Vagina (tissue), 2 donors: ENCODE measurements around the gene EML6.

Source experiments
- CTCF ChIP-seq, 3 experiments: fragments of 450-650 bp in 2 of 3; fragments of 200-600 bp in 1 of 3; sonication (generic) in 1 of 3; IDR thresholded peaks; one replicate each; pipeline ENCODE4 v1.5.1; 2017 to 2019; ENCODE audit warnings: antibody characterized with exemption in 3 of 3, mild to moderate bottlenecking in 2 of 3, moderate library complexity in 2 of 3
- POLR2A ChIP-seq, 2 donors: fragments of 450-650 bp; IDR thresholded peaks; one replicate each; pipeline ENCODE4 v1.6.1; 2017; ENCODE audit warnings: antibody characterized with exemption in 2 of 2, mild to moderate bottlenecking in 2 of 2, moderate library complexity in 2 of 2

DNA sequence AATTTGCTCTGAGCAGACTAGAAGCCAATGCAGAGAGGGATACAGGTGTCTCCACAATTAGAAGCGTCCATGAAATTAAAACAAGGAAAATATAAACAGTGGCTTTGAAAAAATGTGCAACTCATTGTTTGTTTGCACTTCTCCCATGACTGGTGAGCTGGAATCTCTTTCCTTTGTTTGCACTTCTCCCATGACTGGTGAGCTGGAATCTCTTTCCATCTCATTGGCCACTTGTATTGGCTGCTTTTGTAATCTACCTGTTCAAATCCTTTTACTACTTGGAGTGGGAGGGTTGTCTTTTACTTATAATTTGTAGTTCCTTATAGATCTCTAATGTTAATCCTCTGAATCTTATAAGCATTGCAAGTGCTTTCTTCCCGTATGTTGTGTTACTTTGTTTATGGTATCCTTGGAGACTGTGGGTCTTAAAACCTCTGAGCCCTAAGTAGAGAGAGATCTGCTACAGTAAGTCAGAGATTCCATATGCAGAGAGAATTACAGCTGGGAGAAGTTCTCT is 232.7 kb downstream of the EML6 start:
- TF ChIP-seq POLR2A (IDR thresholded peaks at IDR 0.05), result no peak
- no peak for TF ChIP-seq CTCF (IDR thresholded peaks at IDR 0.05)
